ENCODE results near the gene WDFY1. TPM values are rescaled to one million over a fixed set of nuclear protein-coding genes. Genes with fewer than 3 reads are reported as not detected.
A peak's percentile ranks its signal among the peaks of the same experiment; 100 is the strongest.

The WDFY1 gene
- total and polyA plus RNA-seq, 9 of the 15 experiments (the other 6 are each of a cell fraction or from before 2014, with no cell fraction given): 5.4 to 27.6 (median 17.5) TPM

DNA sequence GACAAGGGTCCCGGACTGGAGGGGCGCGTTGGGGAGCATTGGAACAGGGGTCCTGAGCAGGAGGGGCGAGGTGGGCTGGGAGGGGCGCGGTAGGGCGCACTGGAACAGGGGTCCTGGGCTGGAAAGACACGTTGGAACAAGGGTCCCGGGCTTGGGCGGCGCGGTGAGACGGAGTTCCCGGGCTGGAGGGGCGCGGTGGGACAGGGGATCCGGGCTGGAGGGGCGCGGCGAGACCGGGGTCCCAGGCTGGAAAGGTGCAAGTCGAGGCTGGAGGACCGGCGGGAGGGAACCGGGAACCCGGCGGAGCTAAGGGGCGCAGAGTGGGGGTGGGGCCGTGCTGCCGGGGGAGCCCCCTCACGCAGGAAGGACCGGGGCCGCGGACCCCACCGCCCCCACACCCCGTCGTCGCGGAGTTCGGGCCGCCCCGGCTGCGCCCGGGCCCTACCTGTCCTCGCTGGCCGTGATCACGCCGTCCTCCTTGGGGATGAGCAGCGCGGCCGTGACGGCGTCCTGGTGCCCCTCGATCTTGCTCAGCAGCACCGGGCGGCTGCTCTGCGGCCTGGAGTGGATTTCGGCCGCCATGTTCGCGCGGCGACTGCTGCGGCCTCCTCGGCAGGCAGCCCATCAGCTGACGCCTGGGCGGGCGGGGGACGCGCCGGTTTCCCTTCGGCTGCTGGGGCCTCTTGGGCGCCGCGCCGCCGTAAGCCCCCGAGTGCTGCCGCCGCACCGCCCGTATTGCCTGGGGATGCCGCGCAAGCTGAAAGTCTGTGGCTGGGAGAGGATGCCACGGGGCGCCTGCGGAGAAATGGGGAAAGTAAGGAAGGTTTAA is at the start of gene WDFY1 (continued):
- TF ChIP-seq DNMT1 (IDR thresholded peaks at IDR 0.05): no peak
- TF ChIP-seq, protein P1, sequence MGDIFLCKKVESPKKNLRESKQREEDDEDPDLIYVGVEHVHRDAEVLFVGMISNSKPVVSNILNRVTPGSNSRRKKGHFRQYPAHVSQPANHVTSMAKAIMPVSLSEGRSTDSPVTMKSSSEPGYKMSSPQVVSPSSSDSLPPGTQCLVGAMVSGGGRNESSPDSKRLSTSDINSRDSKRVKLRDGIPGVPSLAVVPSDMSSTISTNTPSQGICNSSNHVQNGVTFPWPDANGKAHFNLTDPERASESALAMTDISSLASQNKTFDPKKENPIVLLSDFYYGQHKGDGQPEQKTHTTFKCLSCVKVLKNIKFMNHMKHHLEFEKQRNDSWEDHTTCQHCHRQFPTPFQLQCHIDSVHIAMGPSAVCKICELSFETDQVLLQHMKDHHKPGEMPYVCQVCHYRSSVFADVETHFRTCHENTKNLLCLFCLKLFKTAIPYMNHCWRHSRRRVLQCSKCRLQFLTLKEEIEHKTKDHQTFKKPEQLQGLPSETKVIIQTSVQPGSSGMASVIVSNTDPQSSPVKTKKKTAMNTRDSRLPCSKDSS (IDR thresholded peaks at IDR 0.05; ENCODE audit: low read depth, partially characterized antibody): no peak
- no peak for TF ChIP-seq HDAC6 (IDR thresholded peaks at IDR 0.05; ENCODE audit: low read depth, low read length)
- no peak for TF ChIP-seq PTBP1 (IDR thresholded peaks at IDR 0.05; ENCODE audit: low read depth, low read length)
- TF ChIP-seq ZNF217 (CRISPR knock-in tag; IDR thresholded peaks at IDR 0.05): no peak
- no peak for TF ChIP-seq CEBPG (CRISPR knock-in tag; IDR thresholded peaks at IDR 0.05)
- no peak for TF ChIP-seq CEBPG (tag; conservative IDR thresholded peaks at IDR 0.05 in 1 of 2, IDR thresholded peaks at IDR 0.05 in 1 of 2)
- no peak for TF ChIP-seq MCM3 (IDR thresholded peaks at IDR 0.05)
- peak; percentile 52; the same call in 1 of the 2 replicates for TF ChIP-seq E2F3 (CRISPR knock-in tag; IDR thresholded peaks at IDR 0.05)
- TF ChIP-seq, protein P2, sequence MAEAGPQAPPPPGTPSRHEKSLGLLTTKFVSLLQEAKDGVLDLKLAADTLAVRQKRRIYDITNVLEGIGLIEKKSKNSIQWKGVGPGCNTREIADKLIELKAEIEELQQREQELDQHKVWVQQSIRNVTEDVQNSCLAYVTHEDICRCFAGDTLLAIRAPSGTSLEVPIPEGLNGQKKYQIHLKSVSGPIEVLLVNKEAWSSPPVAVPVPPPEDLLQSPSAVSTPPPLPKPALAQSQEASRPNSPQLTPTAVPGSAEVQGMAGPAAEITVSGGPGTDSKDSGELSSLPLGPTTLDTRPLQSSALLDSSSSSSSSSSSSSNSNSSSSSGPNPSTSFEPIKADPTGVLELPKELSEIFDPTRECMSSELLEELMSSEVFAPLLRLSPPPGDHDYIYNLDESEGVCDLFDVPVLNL (CRISPR knock-in tag; IDR thresholded peaks at IDR 0.05; ENCODE audit: low read depth): no peak
- TF ChIP-seq HDAC3 (IDR thresholded peaks at IDR 0.05; ENCODE audit: borderline replicate concordance, partially characterized antibody): peak; percentile 30
- TF ChIP-seq ZNF121 (CRISPR knock-in tag; conservative IDR thresholded peaks at IDR 0.05): no peak
- peak; percentile 40; the same call in 1 of the 2 replicates for TF ChIP-seq KAT7 (CRISPR knock-in tag; IDR thresholded peaks at IDR 0.05; ENCODE audit: borderline replicate concordance)
- TF ChIP-seq BMI1 (IDR thresholded peaks at IDR 0.05; ENCODE audit: low read length): no peak
- TF ChIP-seq, protein P3, sequence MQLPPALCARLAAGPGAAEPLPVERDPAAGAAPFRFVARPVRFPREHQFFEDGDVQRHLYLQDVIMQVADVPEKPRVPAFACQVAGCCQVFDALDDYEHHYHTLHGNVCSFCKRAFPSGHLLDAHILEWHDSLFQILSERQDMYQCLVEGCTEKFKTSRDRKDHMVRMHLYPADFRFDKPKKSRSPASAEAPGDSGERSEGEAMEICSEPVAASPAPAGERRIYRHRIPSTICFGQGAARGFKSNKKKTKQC (CRISPR knock-in tag; IDR thresholded peaks at IDR 0.05): peak; percentile 74; the same call in 1 of the 2 replicates
- peak; percentile 68 for TF ChIP-seq RB1 (IDR thresholded peaks at IDR 0.05; ENCODE audit: low read depth)
- TF ChIP-seq MIER1 (IDR thresholded peaks at IDR 0.05; ENCODE audit: low read depth): no peak
- no peak for TF ChIP-seq KDM2B (CRISPR knock-in tag; IDR thresholded peaks at IDR 0.05)
- TF ChIP-seq MTA2 (IDR thresholded peaks at IDR 0.05; ENCODE audit: low read depth): no peak
- peak; percentile 65 for TF ChIP-seq NFRKB (IDR thresholded peaks at IDR 0.05; ENCODE audit: low read depth)
- no peak for TF ChIP-seq ZNF668 (CRISPR knock-in tag; IDR thresholded peaks at IDR 0.05)
- TF ChIP-seq, protein P4, sequence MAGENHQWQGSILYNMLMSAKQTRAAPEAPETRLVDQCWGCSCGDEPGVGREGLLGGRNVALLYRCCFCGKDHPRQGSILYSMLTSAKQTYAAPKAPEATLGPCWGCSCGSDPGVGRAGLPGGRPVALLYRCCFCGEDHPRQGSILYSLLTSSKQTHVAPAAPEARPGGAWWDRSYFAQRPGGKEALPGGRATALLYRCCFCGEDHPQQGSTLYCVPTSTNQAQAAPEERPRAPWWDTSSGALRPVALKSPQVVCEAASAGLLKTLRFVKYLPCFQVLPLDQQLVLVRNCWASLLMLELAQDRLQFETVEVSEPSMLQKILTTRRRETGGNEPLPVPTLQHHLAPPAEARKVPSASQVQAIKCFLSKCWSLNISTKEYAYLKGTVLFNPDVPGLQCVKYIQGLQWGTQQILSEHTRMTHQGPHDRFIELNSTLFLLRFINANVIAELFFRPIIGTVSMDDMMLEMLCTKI (IDR thresholded peaks at IDR 0.05; ENCODE audit: partially characterized antibody): no peak

Measured in K562 (cell line).